ENCODE measurements around the gene KIF26B. TPM values are rescaled to one million over a fixed set of nuclear protein-coding genes. Genes with fewer than 3 reads are reported as not detected.

Gene KIF26B
- total RNA-seq, 4 donors from 2014 or later, result 2.4 to 6.7 (median 6.1) TPM

- intact Hi-C loops (cut with DNase I), result no loop called here
- no peaks in the 10 kb centered on the region for H3K9me3 ChIP-seq
- H3K27me3 ChIP-seq, result no peaks in the 10 kb centered on the region
- H3K27ac ChIP-seq, result no peak overlapping the region
- H3K36me3 ChIP-seq, result no peaks in the 10 kb centered on the region
- no peak overlapping the region for H3K4me3 ChIP-seq (replicated peaks in 1 of 3)
- H3K4me1 ChIP-seq, result no peaks in the 10 kb centered on the region
- WGBS, 2 donors, result 76 to 86% methylated on average over 5 of the region's 5 CpGs
- TF ChIP-seq POLR2A (IDR thresholded peaks at IDR 0.05), result no peak
- TF ChIP-seq, protein P1, sequence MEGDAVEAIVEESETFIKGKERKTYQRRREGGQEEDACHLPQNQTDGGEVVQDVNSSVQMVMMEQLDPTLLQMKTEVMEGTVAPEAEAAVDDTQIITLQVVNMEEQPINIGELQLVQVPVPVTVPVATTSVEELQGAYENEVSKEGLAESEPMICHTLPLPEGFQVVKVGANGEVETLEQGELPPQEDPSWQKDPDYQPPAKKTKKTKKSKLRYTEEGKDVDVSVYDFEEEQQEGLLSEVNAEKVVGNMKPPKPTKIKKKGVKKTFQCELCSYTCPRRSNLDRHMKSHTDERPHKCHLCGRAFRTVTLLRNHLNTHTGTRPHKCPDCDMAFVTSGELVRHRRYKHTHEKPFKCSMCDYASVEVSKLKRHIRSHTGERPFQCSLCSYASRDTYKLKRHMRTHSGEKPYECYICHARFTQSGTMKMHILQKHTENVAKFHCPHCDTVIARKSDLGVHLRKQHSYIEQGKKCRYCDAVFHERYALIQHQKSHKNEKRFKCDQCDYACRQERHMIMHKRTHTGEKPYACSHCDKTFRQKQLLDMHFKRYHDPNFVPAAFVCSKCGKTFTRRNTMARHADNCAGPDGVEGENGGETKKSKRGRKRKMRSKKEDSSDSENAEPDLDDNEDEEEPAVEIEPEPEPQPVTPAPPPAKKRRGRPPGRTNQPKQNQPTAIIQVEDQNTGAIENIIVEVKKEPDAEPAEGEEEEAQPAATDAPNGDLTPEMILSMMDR (IDR thresholded peaks at IDR 0.05), result no peak
- DNase-seq, result no peak
These were observed 340.9 kb downstream of the KIF26B start for GRCh38 chr1:245495681-245496080.

DNA sequence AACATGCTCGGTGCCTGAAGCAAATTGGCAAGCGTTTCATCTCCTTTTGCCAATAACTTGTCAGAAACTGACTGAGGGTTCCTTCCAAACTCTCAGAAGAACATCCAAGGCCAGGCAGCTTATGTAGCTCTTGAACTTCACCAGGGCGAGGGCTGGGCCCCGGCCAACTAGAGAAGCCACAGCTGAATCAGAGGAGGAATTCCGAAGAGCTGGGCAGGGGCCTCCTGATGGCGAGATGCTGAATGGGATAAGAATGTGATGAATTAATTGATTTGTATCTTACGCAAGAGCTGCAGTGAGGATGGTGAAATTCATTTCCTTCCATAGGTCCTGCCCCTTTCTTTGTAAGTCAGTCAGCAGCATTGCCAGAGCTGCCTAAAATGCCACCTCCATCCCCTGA, 345.8 kb downstream of the KIF26B start:
- no peak overlapping the region for H3K27ac ChIP-seq
- no peaks in the 10 kb centered on the region for H3K4me1 ChIP-seq
- H3K27me3 ChIP-seq, result no peaks in the 10 kb centered on the region
- no peaks in the 10 kb centered on the region for H3K36me3 ChIP-seq
- intact Hi-C loops (cut with DNase I), result no loop called here
- TF ChIP-seq, protein P1 (IDR thresholded peaks at IDR 0.05), result no peak
- TF ChIP-seq POLR2A (IDR thresholded peaks at IDR 0.05), result no peak
- peak; percentile 61 for DNase-seq
- WGBS, 2 donors, result 49 to 66% methylated on average over 7 of the region's 7 CpGs
- H3K9me3 ChIP-seq, result no peaks in the 10 kb centered on the region
- H3K4me3 ChIP-seq (replicated peaks in 1 of 3), result no peak overlapping the region

DNA sequence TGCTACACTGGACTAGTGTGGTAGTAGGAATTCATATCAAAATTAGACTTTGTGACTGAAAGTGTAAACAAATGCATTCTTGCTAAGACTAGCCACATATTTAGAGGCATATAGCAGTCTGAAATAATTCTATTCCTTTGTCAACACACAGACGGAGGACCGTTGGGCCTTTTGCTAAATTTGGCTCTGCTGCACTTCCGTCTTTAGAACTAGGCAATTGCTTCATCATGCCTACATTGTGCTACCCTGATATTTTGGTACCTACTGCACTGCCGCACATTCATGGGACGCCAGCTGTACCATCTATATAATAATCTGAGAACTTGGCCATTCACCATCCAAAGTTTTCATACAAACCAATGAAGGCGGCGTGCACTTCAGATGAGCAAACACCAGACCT, 346.8 kb downstream of the KIF26B start:
- H3K4me1 ChIP-seq, result no peaks in the 10 kb centered on the region
- H3K9me3 ChIP-seq, result no peaks in the 10 kb centered on the region
- no peak overlapping the region for H3K27ac ChIP-seq
- no peak overlapping the region for H3K4me3 ChIP-seq (replicated peaks in 1 of 3)
- H3K27me3 ChIP-seq, result no peaks in the 10 kb centered on the region
- TF ChIP-seq, protein P1 (IDR thresholded peaks at IDR 0.05), result no peak
- TF ChIP-seq POLR2A (IDR thresholded peaks at IDR 0.05), result no peak
- DNase-seq, result no peak
- H3K36me3 ChIP-seq, result no peaks in the 10 kb centered on the region
- intact Hi-C loops (cut with DNase I), result no loop called here
- 98% methylated on average over 7 of the region's 7 CpGs for WGBS, 2 donors

GRCh38 chr1:245503548-245503947, 348.8 kb downstream of the KIF26B start:
- no peak for DNase-seq
- Histone ChIP-seq H3K9me3 (no peaks in the 10 kb centered on the region), H3K4me1 (no peaks in the 10 kb centered on the region), H3K27me3 (no peaks in the 10 kb centered on the region), H3K4me3 (replicated peaks in 1 of 3) (no peak overlapping the region), H3K27ac (no peak overlapping the region), H3K36me3 (no peaks in the 10 kb centered on the region)
- WGBS, 2 donors, result 96 to 98% methylated on average over 9 of the region's 9 CpGs
- intact Hi-C loops (cut with DNase I), result no loop called here
- TF ChIP-seq, protein P1 (IDR thresholded peaks at IDR 0.05), result no peak
- TF ChIP-seq POLR2A (IDR thresholded peaks at IDR 0.05), result no peak

GRCh38 chr1:245510144-245510543, 355.4 kb downstream of the KIF26B start:
- intact Hi-C loops (cut with DNase I), result no loop called here
- Histone ChIP-seq H3K27ac (no peak overlapping the region), H3K4me1 (peaks cover 0 to 3% of the 10 kb centered on the region in 2 donors), H3K4me3 (replicated peaks in 1 of 3) (no peak overlapping the region), H3K9me3 (no peaks in the 10 kb centered on the region), H3K36me3 (no peaks in the 10 kb centered on the region), H3K27me3 (no peaks in the 10 kb centered on the region)
- no peak for DNase-seq
- 57 to 69% methylated on average over 4 of the region's 4 CpGs for WGBS, 2 donors
- no peak for TF ChIP-seq POLR2A (IDR thresholded peaks at IDR 0.05)
- TF ChIP-seq, protein P1 (IDR thresholded peaks at IDR 0.05), result no peak
